ENCODE data around the gene PPP1R3C.

GRCh38 chr10:91679296-91679695 is 46.4 kb upstream of the PPP1R3C start:
- TF ChIP-seq POLR2AphosphoS5 (IDR thresholded peaks at IDR 0.05) = no peak
- TF ChIP-seq CTCF (IDR thresholded peaks at IDR 0.05) = no peak
